SK-N-SH (cell line): ENCODE results near the gene SLC16A10. TPM values are rescaled to one million over a fixed set of nuclear protein-coding genes. Genes with fewer than 3 reads are reported as not detected.

Source experiments
- CTCF ChIA-PET: fragments of 300-600, 350-600 bp; formaldehyde crosslinking; extraction: SDS; loops from one replicate; lab custom pipeline; 2021; lab: Yijun Ruan, JAX
- POLR2A ChIA-PET: fragments of 350-600 bp; sonication (Branson Sonifier 250); formaldehyde crosslinking; extraction: SDS; loops from one replicate; lab custom pipeline; 2020; ENCODE audit warnings: antibody characterized with exemption, inconsistent platforms; lab: Yijun Ruan, JAX
- DNase-seq: peaks from one replicate; pipeline ENCODE4 v3.0.0; 2012
- H2AFZ ChIP-seq: fragments of 200-600 bp; sonication (generic); 2 replicates; pipeline ENCODE4 v1.8.1; 2016; ENCODE audit warnings: antibody characterized with exemption, mild to moderate bottlenecking, low read depth
- H3F3A ChIP-seq: fragments of 200-600 bp; sonication (generic); replicated peaks from 2 replicates; pipeline ENCODE3; 2016; ENCODE audit warnings: antibody characterized with exemption, mild to moderate bottlenecking; ENCODE audit not compliant: insufficient read depth
- H3K27ac ChIP-seq, 2 experiments: fragments of 200-500 bp in 1 of 2; fragments of 200-600 bp in 1 of 2; sonication (Bioruptor generic) in 1 of 2; sonication (generic), shearing (Covaris generic) in 1 of 2; 2 replicates each; pipeline versions ENCODE4 v1.5.1 to v1.6.1; 2014 to 2016; ENCODE audit warnings: low read depth in 2 of 2, inconsistent platforms in 1 of 2, low read length in 1 of 2, mild to moderate bottlenecking in 1 of 2, mixed read lengths in 1 of 2
- H3K27me3 ChIP-seq: fragments of 200-600 bp; sonication (generic), shearing (Covaris generic); 2 replicates; pipeline ENCODE4 v1.6.1; 2016; ENCODE audit warnings: mixed run types; ENCODE audit not compliant: insufficient read depth
- H3K36me3 ChIP-seq, 2 experiments: fragments of 200-500 bp in 1 of 2; fragments of 200-600 bp in 1 of 2; sonication (Bioruptor generic) in 1 of 2; sonication (generic) in 1 of 2; replicated peaks in 1 of 2; 2 replicates each; pipeline versions ENCODE3 to v1.5.1; 2014 to 2016; ENCODE audit warnings: low read length in 1 of 2, mild to moderate bottlenecking in 1 of 2; ENCODE audit not compliant: insufficient read depth in 2 of 2, control insufficient read depth in 1 of 2
- H3K4me1 ChIP-seq, 2 experiments: fragments of 200-500 bp in 1 of 2; fragments of 200-600 bp in 1 of 2; sonication (Bioruptor generic) in 1 of 2; sonication (generic), shearing (Covaris generic) in 1 of 2; 2 replicates each; pipeline versions ENCODE4 v1.5.1 to v1.6.1; 2014 to 2016; ENCODE audit warnings: low read depth in 1 of 2, low read length in 1 of 2, mixed run types in 1 of 2; ENCODE audit not compliant: insufficient read depth in 2 of 2, control insufficient read depth in 1 of 2
- H3K4me2 ChIP-seq: fragments of 200-600 bp; sonication (generic), shearing (Covaris generic); 2 replicates; pipeline ENCODE4 v1.6.1; 2017; ENCODE audit warnings: mixed run types
- H3K4me3 ChIP-seq, 2 experiments: fragments of 200-500 bp in 1 of 2; fragments of 200-600 bp in 1 of 2; sonication (Bioruptor generic) in 1 of 2; sonication (generic), shearing (Covaris generic) in 1 of 2; 2 replicates each; pipeline versions ENCODE4 v1.5.1 to v1.8.1; 2014 to 2016; ENCODE audit warnings: low read depth in 2 of 2, inconsistent platforms in 1 of 2, low read length in 1 of 2, mild to moderate bottlenecking in 1 of 2, mixed read lengths in 1 of 2, moderate library complexity in 1 of 2
- H3K79me2 ChIP-seq: fragments of 200-600 bp; sonication (generic); 2 replicates; pipeline ENCODE4 v1.8.1; 2017; ENCODE audit warnings: mild to moderate bottlenecking; ENCODE audit not compliant: insufficient read depth
- H3K9ac ChIP-seq: fragments of 200-600 bp; sonication (generic); 2 replicates; pipeline ENCODE4 v1.6.1; 2017; ENCODE audit warnings: mixed run types
- H3K9me2 ChIP-seq: fragments of 200-600 bp; sonication (generic); 2 replicates; pipeline ENCODE4 v1.6.1; 2017; ENCODE audit warnings: mixed run types
- H3K9me3 ChIP-seq: fragments of 200-600 bp; sonication (generic); 2 replicates; pipeline ENCODE4 v1.6.1; 2017; ENCODE audit warnings: mixed run types, mild to moderate bottlenecking, moderate library complexity
- H4K20me1 ChIP-seq: fragments of 200-600 bp; sonication (generic); 2 replicates; pipeline ENCODE4 v1.6.1; 2017; ENCODE audit warnings: mild to moderate bottlenecking, mixed run types; ENCODE audit not compliant: insufficient read depth
- CHD2 ChIP-seq: fragments of 150-350 bp; IDR thresholded peaks from 2 replicates; pipeline ENCODE4 v1.6.1; 2018; ENCODE audit warnings: low read length; ENCODE audit not compliant: partially characterized antibody
- ELF1 ChIP-seq: IDR thresholded peaks from 2 replicates; pipeline ENCODE4 v1.4.0; 2012
- EP300 ChIP-seq, 2 experiments: IDR thresholded peaks; 2 replicates each; pipeline versions ENCODE4 v1.4.0 to v1.6.1; 2012; ENCODE audit warnings: borderline replicate concordance in 1 of 2, low read depth in 1 of 2, low read length in 1 of 2
- EZH2phosphoT487 ChIP-seq: fragments of 200-600 bp; sonication (generic); IDR thresholded peaks from 2 replicates; pipeline ENCODE4 v1.6.1; 2017; ENCODE audit warnings: low read depth, mixed run types, mild to moderate bottlenecking, antibody characterized with exemption, moderate library complexity, borderline replicate concordance
- FOSL2 ChIP-seq: IDR thresholded peaks from 2 replicates; pipeline ENCODE4 v1.4.0; 2012; ENCODE audit warnings: low read depth, mild to moderate bottlenecking, moderate library complexity, borderline replicate concordance
- FOXJ3 ChIP-seq: sonication (generic); formaldehyde crosslinking; IDR thresholded peaks from 2 replicates; pipeline ENCODE4 v1.5.1; 2020; ENCODE audit warnings: mild to moderate bottlenecking, missing genetic modification reagents
- GABPA ChIP-seq: IDR thresholded peaks from 2 replicates; pipeline ENCODE4 v1.4.0; 2012; ENCODE audit warnings: low read depth, mild to moderate bottlenecking
- GATA2 ChIP-seq: sonication (generic); formaldehyde crosslinking; IDR thresholded peaks from 2 replicates; pipeline ENCODE4 v1.5.0; 2020; ENCODE audit warnings: mild to moderate bottlenecking, missing genetic modification reagents
- JUND ChIP-seq: IDR thresholded peaks from 2 replicates; pipeline ENCODE4 v1.4.0; 2012
- MAX ChIP-seq: IDR thresholded peaks from 2 replicates; pipeline ENCODE4 v1.4.0; 2012; ENCODE audit warnings: low read depth
- NFIC ChIP-seq: IDR thresholded peaks from 2 replicates; pipeline ENCODE4 v1.4.0; 2012; ENCODE audit warnings: borderline replicate concordance
- NRF1 ChIP-seq: IDR thresholded peaks from 2 replicates; pipeline ENCODE4 v1.6.1; 2012; ENCODE audit warnings: low read depth, mild to moderate bottlenecking, low read length
- PBX3 ChIP-seq: IDR thresholded peaks from 2 replicates; pipeline ENCODE4; 2012
- POLR2AphosphoS5 ChIP-seq: IDR thresholded peaks from 2 replicates; pipeline ENCODE4 v1.6.1; 2012; ENCODE audit warnings: low read depth, low read length
- RAD21 ChIP-seq: IDR thresholded peaks from 2 replicates; pipeline ENCODE4 v1.6.1; 2012; ENCODE audit warnings: mild to moderate bottlenecking, low read length
- RCOR1 ChIP-seq: fragments of 150-350 bp; IDR thresholded peaks from 2 replicates; pipeline ENCODE4 v1.6.1; 2017; ENCODE audit warnings: antibody characterized with exemption, low read length
- RFX5 ChIP-seq: IDR thresholded peaks from 2 replicates; pipeline ENCODE4 v1.6.1; 2012; ENCODE audit warnings: mild to moderate bottlenecking, improper control_type of control experiment, low read length
- RXRA ChIP-seq: IDR thresholded peaks from 2 replicates; pipeline ENCODE4 v1.4.0; 2012; ENCODE audit warnings: low read depth, mild to moderate bottlenecking, borderline replicate concordance
- SIN3A ChIP-seq: IDR thresholded peaks from 2 replicates; pipeline ENCODE4 v1.6.1; 2012; ENCODE audit warnings: low read depth, mild to moderate bottlenecking, low read length, moderate library complexity, borderline replicate concordance
- SMC3 ChIP-seq: IDR thresholded peaks from 2 replicates; pipeline ENCODE4 v1.6.1; 2012; ENCODE audit warnings: low read depth, low read length, improper control_type of control experiment
- USF1 ChIP-seq: IDR thresholded peaks from 2 replicates; pipeline ENCODE4 v1.4.0; 2012; ENCODE audit warnings: low read depth, borderline replicate concordance
- USF2 ChIP-seq: fragments of 150-350 bp; IDR thresholded peaks from 2 replicates; pipeline ENCODE4 v1.6.1; 2017; ENCODE audit warnings: antibody characterized with exemption, low read length, low read depth, borderline replicate concordance
- WGBS: methylation state at CpG from one replicate; pipeline ENCODE4 v1.1.6; 2017; ENCODE audit warnings: low lambda C conversion rate; 5-methylcytosine and 5-hydroxymethylcytosine counted together
- polyA plus RNA-seq, 3 experiments: library from polyadenylated mRNA; depleted of rRNA; stranded (reverse); fragments of >200 nt; gene quantifications; 2 replicates each; pipeline ENCODE4 v1.2.3, GENCODE V29; 2012

Gene SLC16A10
- polyA plus RNA-seq, 1 of the 3 experiments (the other 2 are of a cell fraction) = 0.12 TPM

GRCh38 chr6:111270121-111270520, 182.8 kb downstream of the SLC16A10 start:
- WGBS = 100% methylated on average over 4 of the region's 4 CpGs
- no peak overlapping the region for H3K9ac ChIP-seq
- DNase-seq = no peak
- H4K20me1 ChIP-seq = no peaks in the 10 kb centered on the region
- H3F3A ChIP-seq = peaks cover 5% of the 10 kb centered on the region
- H2AFZ ChIP-seq = no peak overlapping the region
- no peak overlapping the region for H3K4me3 ChIP-seq
- TF ChIP-seq SMC3 (no peak), ELF1 (no peak), RXRA (no peak), SIN3A (no peak), USF1 (no peak), USF2 (no peak), RCOR1 (no peak), FOSL2 (no peak), CHD2 (no peak), GABPA (no peak), FOXJ3 (CRISPR knock-in tag) (no peak), EP300 (IDR thresholded peaks at IDR 0.05; ENCODE audit: borderline replicate concordance in 1 of 2, low read depth in 1 of 2, low read length in 1 of 2) (no peak), MAX (no peak)
- TF ChIP-seq, all 33 proteins: peak for 0
- Histone ChIP-seq H3K27me3 (no peaks in the 10 kb centered on the region), H3K4me1 (no peaks in the 10 kb centered on the region; a peak in 1 of 4 replicates), H3K9me3 (peaks cover 11% of the 10 kb centered on the region; the same call in 1 of the 2 replicates), H3K9me2 (no peaks in the 10 kb centered on the region), H3K27ac (no peak overlapping the region), H3K4me2 (no peak overlapping the region), H3K79me2 (peaks cover 60% of the 10 kb centered on the region), H3K36me3 (peaks cover 37 to 66% of the 10 kb centered on the region in 2 experiments)
- ChIA-PET POLR2A (no interaction called here), CTCF (no interaction called here)

- H3K9ac ChIP-seq = no peak overlapping the region
- 90% methylated on average over 3 of the region's 3 CpGs for WGBS
- no peak overlapping the region for H2AFZ ChIP-seq
- CTCF ChIA-PET = no interaction called here
- H3K27ac ChIP-seq = no peak overlapping the region
- no peak overlapping the region for H3K4me2 ChIP-seq
- no peaks in the 10 kb centered on the region for H4K20me1 ChIP-seq
- TF ChIP-seq CHD2 (no peak), SIN3A (no peak), PBX3 (no peak), FOSL2 (no peak), RFX5 (no peak), NRF1 (no peak), GATA2 (no peak), EP300 (IDR thresholded peaks at IDR 0.05; ENCODE audit: borderline replicate concordance in 1 of 2, low read depth in 1 of 2, low read length in 1 of 2) (no peak), RAD21 (no peak), EZH2phosphoT487 (no peak), SMC3 (no peak), RXRA (no peak), NFIC (no peak), POLR2AphosphoS5 (no peak), JUND (no peak)
- peaks cover 5% of the 10 kb centered on the region for H3F3A ChIP-seq
- H3K27me3 ChIP-seq = no peaks in the 10 kb centered on the region
- POLR2A ChIA-PET = no interaction called here
- peaks cover 39 to 74% of the 10 kb centered on the region in 2 experiments for H3K36me3 ChIP-seq
- DNase-seq = no peak
- H3K9me3 ChIP-seq = peaks cover 12% of the 10 kb centered on the region; the same call in 1 of the 2 replicates
- H3K4me1 ChIP-seq = no peaks in the 10 kb centered on the region
- H3K4me3 ChIP-seq = no peak overlapping the region
- H3K79me2 ChIP-seq = peaks cover 30% of the 10 kb centered on the region; the same call in 1 of the 2 replicates
- no peaks in the 10 kb centered on the region for H3K9me2 ChIP-seq
Observed at GRCh38 chr6:111274593-111275217, 187.4 kb downstream of the SLC16A10 start.
